Activated CD4-positive, CD25-positive, alpha-beta regulatory T cell (primary cell): ENCODE results near the gene ADARB2.

Source experiments
- DNase-seq, 4 experiments: peaks; one replicate each; lab custom pipeline; 2025; lab: John Stamatoyannopoulos, UW

Gene ADARB2

GRCh38 chr10:1736144-1736971 lies 967 bp downstream of the ADARB2 start:
- no peak for DNase-seq

DNA sequence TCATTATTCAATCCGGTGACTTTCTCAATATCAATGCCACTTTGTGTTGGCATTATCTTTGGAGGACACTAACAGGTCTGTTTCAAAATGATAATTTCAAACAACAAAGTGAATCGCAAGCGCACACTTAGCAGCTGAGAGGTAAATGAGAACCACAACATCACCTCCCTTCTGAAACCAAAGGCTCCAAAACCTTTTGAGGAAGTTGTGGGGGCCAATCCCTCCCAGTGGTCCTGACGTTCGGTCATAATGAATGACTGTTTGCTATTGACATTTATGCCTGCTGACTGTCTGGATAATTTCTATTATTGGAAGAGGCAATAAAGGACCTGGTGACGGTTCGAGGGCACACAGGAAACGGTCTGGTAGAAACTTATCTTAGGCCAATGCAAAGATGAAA lies 1.8 kb downstream of the ADARB2 start:
- no peak for DNase-seq

GRCh38 chr10:1734288-1734687 lies 3.0 kb downstream of the ADARB2 start:
- DNase-seq, result no peak

GRCh38 chr10:1733720-1734119 lies 3.6 kb downstream of the ADARB2 start:
- DNase-seq, result no peak

GRCh38 chr10:1732564-1732996 lies 4.7 kb downstream of the ADARB2 start:
- DNase-seq, result no peak

- no peak for DNase-seq
Observed at GRCh38 chr10:1731592-1731991, 5.7 kb downstream of the ADARB2 start.

- DNase-seq, result no peak
Observed at GRCh38 chr10:1729751-1730150, 7.6 kb downstream of the ADARB2 start.

- no peak for DNase-seq
Observed at GRCh38 chr10:1726861-1727260, 10.5 kb downstream of the ADARB2 start.

GRCh38 chr10:1724921-1725488 lies 12.3 kb downstream of the ADARB2 start:
- no peak for DNase-seq

DNA sequence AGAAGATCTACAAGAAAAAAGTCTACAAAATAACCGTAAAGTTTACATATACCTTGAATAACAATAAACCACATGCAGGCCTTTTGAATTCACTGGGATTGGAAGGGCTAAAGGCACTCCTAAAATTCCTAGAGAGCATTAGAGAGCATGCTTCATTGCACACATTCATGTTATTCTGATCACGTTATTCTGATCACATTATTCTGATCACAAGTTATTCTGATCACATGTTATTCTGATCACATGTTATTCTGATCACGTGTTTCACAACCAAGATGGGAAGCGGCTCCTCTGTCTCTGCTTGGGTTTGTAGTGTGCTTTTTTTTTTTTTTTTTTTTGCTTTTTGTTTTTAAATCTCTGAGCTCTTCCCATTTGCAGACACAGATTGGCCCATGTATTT lies 20.5 kb downstream of the ADARB2 start:
- DNase-seq, result no peak

DNA sequence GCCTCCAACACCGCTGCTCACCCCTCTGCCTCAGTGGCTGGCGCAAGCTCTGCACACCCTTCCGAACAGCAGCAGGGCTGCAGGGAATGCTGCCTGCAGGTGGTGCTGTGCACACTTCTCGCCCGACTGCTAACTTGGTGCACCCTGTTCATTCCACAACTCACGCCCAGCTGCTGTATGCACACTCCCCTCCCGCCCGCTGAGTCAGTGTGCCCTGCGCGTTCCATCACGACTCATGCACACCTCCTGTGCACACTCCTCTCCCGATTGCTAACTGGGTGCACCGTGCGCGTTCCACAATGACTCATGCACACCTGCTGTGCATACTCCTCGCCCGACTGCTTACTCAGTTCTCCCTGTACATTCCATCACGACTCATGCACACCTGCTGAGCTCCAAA lies 21.5 kb downstream of the ADARB2 start:
- no peak for DNase-seq

DNA sequence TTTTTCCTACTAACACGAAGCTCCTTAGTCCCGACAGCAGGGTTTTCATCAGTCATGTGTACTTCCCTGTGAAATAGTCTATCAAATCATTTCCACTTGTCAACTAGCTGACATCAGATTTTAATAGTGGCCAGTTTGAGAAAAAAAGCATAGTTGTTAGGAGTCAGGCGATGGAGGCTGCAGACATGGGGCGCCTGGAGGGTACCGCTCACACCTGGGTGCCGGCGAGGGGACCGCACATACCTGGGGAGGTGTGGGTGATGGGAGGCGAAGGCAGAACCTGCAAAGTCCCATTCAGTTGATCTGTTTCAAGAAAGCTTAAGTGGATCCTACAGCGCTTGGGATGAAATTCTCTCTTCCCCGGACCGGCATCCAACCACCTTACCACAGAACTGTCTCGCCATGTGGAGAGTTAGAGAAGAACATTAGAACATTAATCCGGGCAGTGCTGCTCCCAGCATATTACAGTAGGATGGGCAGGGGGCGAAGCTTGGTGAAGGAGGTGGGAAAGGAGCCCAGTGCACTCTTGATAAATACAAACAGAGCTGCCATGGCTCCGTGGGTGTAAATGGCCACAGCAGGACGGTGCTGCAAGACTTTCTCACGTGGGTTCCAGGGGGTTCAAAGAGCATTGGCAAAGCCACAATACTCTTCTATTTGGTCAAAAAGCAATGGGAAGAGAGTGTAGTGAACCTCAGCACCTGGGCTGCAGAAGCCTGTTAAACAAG lies 24.2 kb downstream of the ADARB2 start:
- no peak for DNase-seq

GRCh38 chr10:1712314-1712713 lies 25.0 kb downstream of the ADARB2 start:
- no peak for DNase-seq

GRCh38 chr10:1709161-1709560 lies 28.2 kb downstream of the ADARB2 start:
- DNase-seq, result no peak

GRCh38 chr10:1708746-1709145 lies 28.6 kb downstream of the ADARB2 start:
- DNase-seq, result no peak

DNA sequence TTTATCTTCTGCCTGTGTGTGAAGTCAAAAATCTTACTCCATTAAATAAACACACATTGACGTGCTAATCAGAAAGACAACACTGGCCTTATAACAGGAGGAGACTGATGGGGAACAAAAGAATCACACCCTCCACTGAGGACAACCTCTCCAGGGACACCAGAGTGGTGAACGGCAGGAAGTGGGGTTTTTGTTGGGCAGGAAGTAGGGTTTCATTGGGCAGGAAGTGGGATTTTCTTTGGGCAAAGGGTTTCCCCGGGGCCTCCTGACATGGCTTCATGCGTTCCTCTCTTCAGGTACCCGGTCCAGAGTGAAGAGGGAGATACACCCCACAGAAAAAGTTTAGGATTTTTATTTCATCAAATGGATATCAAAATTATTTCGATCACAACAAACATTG lies 30.6 kb downstream of the ADARB2 start:
- DNase-seq, result no peak

DNA sequence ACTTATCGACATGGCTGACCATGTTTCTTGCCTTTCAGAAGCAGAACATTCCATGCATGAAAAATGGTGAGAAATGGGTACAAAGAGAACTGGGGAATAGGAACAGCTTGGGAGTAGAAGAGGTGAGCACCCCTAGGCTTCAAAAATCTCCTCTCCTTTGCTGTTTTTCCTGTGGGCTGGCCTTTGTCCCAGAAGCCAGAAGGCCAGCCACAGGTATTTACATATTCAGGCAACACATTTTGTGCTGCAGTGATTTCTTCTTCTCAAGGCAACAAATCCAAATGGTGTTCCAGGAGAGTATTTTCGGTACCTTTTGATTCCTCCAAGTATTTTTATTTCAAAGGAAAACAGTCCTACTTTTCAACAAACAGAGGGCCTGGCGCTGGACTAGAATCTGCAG lies 31.1 kb downstream of the ADARB2 start:
- DNase-seq, result no peak

- DNase-seq, result no peak
Observed at GRCh38 chr10:1698185-1698584, 39.1 kb downstream of the ADARB2 start.

- no peak for DNase-seq
Observed at GRCh38 chr10:1696106-1696505, 41.2 kb downstream of the ADARB2 start.

DNA sequence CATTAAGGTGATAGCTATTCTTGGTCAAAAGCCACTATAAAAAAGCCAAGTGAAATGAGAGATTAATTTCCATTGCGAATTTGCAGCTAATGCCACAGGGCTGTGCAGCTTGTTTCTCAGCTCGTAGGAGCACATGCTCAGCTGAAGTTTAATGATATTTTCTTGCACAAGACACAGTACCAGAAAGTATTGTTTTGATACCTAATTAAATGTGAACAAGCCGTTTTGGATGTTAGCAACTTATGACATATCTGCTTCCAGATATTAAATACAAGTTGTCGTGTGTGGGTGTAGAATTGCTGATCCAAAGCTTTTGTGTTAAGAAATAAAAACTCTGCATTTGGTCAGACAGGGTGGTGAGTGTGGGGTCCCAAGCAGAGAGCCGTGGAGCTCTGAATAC lies 47.2 kb downstream of the ADARB2 start:
- no peak for DNase-seq

DNA sequence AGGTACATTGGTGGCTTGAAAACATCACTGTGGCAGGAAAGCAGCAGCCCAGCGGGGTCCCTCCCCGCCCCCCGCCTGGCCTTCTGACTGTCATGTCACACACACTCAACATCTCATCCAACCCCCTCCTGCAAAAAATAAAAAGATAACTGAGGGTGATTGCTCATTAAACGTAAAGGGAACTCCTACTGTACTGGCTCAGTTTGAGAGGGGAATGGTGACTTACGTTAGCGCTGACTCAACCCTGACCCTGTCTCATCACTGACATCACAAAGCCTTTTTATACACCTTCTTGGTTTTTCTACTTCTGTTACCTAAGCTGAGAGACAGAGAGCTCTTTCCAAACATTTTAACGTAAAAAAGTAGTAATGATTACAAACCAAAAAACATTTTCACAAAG lies 48.8 kb downstream of the ADARB2 start:
- DNase-seq, result no peak

GRCh38 chr10:1687623-1688150 lies 49.6 kb downstream of the ADARB2 start:
- DNase-seq, result no peak

DNA sequence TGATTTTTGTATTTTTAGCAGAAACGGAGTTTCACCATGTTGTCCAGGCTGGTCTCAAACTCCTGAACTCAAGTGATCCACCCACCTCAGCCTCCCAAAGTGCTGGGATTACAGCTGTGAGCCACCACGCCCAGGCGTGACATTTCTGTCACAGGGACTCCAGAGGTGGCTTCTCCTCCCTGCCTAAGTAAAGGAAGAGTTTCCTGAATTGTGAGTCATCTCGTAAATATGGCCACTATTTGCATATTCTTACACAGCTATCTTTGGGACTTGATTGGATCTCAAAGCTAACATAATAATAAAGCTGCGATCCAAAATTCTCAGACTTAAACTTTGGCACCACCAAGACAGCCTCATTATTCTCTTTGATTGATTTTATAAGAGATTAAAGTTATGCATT lies 50.1 kb downstream of the ADARB2 start:
- DNase-seq, result no peak
